ENCODE data around the gene SLC7A9.
"Not testable (repeated sequence)": the region's sequence is repeated elsewhere in the genome, so short reads cannot be mapped to it uniquely, and the experiment has no call there.

Gene SLC7A9

DNA sequence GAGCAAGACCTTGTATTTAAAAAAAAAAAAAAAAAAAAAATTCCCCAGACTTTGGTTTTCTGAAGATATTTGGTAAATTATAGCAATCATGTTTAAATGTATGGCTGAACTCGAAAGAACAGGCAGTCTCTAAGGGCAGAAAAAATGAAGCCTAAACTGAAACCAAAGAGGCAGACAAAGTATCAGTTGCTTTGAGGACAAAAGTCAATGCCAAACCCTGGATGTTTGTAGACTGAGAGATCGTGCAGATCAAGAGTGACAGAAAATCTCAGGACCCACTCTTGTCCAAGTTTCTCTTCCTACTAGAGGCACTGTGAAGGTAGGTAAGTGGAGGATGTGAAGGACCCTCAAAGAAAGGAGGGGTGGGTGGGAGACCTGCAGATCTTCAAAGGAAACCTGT is 11.1 kb upstream of the SLC7A9 start:
- DNase-seq, result no peak

DNA sequence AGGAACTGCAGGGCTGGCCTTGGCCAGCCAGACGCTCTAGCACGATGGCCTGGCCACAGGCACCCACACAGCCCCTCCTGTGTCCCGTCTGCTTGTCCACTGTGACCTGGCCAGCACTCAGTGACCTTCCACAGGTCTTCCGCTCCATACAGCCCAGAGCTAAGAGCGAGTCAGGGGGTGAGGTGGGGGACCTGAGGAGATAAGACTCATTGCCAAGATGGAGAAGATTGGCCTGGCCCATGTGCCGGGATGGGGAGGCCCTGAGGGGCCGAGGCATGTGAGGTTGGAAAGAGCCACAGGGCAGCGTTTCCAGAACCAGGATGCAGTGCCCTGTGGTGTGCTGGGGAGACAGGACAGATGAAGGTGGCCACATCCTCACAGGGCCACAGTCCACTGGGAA is 10.2 kb upstream of the SLC7A9 start:
- DNase-seq, result no peak

GRCh38 chr19:32878988-32879387 is 9.4 kb upstream of the SLC7A9 start:
- DNase-seq, result no peak

DNA sequence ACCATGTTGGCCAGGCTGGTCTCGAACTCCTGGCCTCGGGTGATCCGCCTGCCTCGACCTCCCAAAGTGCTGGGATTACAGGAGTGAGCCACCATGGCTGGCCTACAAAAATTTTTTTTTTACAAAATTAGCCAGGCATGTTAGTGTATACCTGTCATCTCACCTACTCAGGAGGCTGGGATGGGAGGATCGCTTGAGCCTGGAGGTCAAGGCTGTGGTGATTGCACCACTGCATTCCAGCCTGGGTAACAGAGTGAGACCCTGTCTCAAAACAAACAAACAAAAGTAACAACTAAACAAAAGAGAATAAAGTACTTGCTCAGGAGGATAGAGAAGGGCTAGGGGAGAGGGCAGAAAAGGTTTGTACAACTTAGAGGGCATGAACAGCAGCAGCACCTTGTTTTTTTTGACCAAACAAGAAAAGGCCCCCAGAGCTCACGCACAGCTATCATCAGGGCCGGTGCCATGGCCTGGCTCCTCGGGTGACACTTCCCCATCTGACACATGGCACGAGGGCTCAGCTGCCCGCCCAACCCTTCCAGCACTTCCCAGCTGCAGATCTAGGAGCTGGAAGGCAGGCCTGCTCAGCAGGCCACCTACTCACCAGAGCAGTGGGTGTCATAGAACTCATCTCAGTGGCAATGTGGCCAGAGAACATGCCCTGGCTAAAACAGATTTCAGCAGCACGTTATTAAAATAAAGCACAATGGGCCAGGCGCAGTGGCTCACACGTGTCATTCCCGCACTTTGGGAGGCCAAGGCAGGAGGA is 8.6 kb upstream of the SLC7A9 start:
- no peak for DNase-seq

GRCh38 chr19:32877323-32877912 is 7.9 kb upstream of the SLC7A9 start:
- DNase-seq, result no peak

DNA sequence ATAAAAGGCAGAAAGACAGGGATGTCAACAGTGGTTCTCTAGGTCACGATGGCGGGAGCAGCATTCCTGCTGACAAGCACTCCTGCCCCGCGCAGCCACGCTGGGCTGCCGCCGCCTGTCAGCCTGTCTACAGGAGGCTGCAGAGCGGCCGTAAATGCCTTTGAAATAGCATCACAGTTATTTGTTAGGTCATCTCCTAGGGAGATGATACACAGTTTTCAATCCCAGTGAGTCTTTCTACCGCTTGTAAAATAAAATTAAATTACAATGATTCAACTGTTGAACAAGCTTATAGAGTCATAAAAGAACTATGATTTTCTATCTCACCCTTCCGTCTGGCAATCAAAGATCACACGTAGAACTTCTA is 7.3 kb upstream of the SLC7A9 start:
- DNase-seq, result no peak

- no peak for DNase-seq
Measured at GRCh38 chr19:32876236-32876918, 6.8 kb upstream of the SLC7A9 start.

- no peak for DNase-seq
Measured at GRCh38 chr19:32875428-32875827, 5.9 kb upstream of the SLC7A9 start.

GRCh38 chr19:32874605-32875004 is 5.0 kb upstream of the SLC7A9 start:
- no peak for DNase-seq

DNA sequence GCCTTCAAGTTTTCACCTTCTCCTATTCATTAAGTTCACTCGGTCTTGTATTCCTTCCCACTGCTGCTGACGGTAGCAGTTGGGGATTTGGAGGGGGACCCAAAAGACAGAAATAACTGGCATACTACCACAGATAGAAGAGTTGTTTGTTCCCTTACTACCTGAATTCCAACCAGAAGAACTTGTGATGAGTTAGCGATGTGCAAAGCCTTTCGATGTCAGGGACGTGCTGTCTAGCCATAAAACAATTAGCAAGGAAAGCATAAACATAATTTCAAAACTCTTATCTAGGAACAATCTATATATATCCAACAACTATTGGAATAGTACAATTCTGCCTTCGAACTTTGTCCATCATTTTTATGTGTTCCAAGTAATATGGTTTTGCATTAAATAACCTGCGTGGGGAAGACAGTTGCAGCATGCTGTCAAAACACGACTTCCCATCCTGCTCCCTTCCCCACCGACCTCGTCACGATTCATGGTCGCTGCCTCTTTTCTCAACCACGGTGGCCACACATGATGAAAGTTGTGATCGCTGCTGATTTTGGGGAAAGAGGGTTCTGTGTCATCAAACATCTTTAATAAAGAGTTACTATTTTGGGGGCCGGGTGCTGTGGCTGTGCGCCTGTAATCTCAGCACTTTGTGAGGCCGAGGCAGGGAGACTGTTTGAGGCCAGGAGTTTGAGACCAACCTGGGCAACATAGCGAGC is 3.8 kb upstream of the SLC7A9 start:
- no peak for DNase-seq

DNA sequence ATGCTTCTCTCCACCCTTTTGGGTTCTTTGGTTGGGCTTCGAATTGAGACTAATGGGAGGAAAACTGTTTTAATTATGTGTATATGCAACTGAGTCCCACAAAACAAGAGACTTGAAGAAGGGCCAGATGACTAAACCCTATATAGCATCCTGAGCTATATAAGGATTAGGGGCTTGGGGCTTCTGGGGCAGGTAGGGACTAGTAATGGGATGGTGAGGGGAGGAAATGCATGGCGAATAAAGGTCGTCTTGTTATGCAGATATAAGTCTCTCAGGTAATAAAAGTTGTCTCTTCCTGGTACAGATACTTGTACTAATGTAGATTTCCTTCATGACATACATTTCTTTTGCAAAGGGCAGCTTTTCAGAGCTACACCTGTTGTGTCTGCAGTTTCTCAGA is 2.8 kb upstream of the SLC7A9 start:
- DNase-seq, result no peak

DNA sequence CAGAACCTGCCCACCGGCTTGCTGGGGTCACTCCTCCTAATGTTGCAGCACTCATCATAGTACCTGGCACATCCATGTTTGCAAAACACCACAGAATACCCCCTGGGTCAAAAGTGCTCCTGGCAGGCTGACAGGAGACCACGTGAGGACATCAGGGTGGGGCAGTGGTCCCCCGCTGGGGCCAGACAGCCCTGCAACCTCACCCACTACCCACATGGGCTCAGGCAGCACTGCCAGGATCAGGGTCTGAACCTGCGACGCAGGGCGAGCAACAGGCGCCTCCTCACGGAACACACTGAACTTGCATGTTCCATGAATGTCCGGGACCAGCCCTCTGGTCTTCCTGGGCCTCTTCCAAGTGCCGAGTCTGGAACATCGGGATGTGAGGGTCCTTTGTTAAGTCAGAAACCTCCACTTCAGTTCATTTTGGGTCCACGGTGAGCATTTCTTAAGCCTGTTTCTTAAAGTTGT is 1.4 kb upstream of the SLC7A9 start:
- no peak for DNase-seq

DNA sequence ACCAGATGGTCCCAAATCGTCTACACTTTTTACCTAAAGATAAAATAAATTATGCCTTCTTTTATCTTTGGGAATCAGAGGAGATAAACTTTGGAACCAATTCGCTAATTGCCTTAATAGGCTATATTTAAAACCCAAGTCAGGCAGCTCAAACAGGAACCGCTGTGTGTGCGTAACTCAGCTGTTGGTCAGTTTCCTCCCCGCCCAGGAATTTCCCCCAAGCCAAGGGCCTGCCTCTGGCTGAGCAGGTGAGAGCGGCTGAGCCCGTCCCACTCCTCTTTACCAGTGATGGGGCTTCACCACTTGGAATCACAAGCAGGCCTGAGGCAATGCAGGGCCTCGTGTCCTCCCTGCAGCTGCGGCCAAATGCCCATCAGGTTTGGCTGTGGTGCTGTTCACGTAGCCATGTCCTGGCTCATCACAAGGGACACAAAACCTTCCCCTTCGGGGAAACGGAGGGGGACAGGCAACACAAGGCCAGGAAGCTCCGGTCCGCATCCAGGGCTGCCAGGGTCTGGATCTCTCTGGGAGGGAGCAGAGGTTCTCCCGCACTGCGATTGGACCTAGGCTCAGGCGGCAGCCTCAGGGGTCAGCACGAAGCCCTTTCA is 503 bp upstream of the SLC7A9 start:
- DNase-seq, result no peak

GRCh38 chr19:32868206-32868950 is 1.2 kb downstream of the SLC7A9 start:
- DNase-seq, result no peak

DNA sequence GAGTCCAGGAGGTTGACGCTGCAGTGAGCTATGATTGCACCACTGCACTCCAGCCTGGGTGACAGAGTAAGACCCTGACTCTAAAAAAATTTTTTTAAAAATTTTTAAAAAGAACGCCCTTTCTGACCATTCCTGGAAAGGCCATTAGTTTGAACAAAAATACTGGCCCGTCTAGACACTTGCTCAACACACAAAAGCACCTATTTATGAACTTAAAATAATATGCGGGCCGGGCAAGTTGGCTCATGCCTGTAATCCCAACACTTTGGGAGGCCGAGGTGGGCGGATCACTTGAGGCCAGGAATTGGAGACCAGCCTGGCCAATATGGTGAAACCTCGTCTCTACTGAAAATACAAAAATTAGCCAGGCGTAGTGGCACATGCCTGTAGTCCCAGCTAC is 2.1 kb downstream of the SLC7A9 start:
- not testable (repeated sequence) for DNase-seq

- no peak for DNase-seq
Measured at GRCh38 chr19:32866564-32867265, 2.9 kb downstream of the SLC7A9 start.

- DNase-seq, result no peak
Measured at GRCh38 chr19:32866061-32866460, 3.5 kb downstream of the SLC7A9 start.

GRCh38 chr19:32865326-32865725 is 4.2 kb downstream of the SLC7A9 start:
- DNase-seq, result no peak

GRCh38 chr19:32864318-32865007 is 5.1 kb downstream of the SLC7A9 start:
- no peak for DNase-seq

- DNase-seq, result no peak
Measured at GRCh38 chr19:32863841-32864240, 5.7 kb downstream of the SLC7A9 start.

GRCh38 chr19:32863301-32863700 is 6.3 kb downstream of the SLC7A9 start:
- DNase-seq, result no peak

Measured in activated T-cell treated with anti-CD3 and anti-CD28 coated beads for 4 hours (primary cell).